Ishikawa (cell line): ENCODE measurements around the gene CLCF1.

ENCODE experiments used
- CEBPB ChIP-seq: IDR thresholded peaks from 2 replicates; pipeline ENCODE4 v1.6.1; 2012
- CREB1 ChIP-seq: IDR thresholded peaks from 2 replicates; pipeline ENCODE4 v1.6.1; 2012; ENCODE audit warnings: low read depth
- EGR1 ChIP-seq: IDR thresholded peaks from 2 replicates; pipeline ENCODE4 v1.6.1; 2012
- EP300 ChIP-seq: IDR thresholded peaks from 2 replicates; pipeline ENCODE4 v1.6.1; 2012; ENCODE audit warnings: borderline replicate concordance
- FOXM1 ChIP-seq: IDR thresholded peaks from 2 replicates; pipeline ENCODE4 v1.6.1; 2012; ENCODE audit warnings: low read depth, borderline replicate concordance
- NFIC ChIP-seq: IDR thresholded peaks from 2 replicates; pipeline ENCODE4 v1.6.1; 2012
- RAD21 ChIP-seq: IDR thresholded peaks from 2 replicates; pipeline ENCODE4 v1.6.1; 2012; ENCODE audit warnings: low read depth
- TAF1 ChIP-seq: IDR thresholded peaks from 2 replicates; pipeline ENCODE4 v1.6.1; 2012; ENCODE audit warnings: low read depth, mild to moderate bottlenecking
- TCF12 ChIP-seq: IDR thresholded peaks from 2 replicates; pipeline ENCODE4 v1.6.1; 2012; ENCODE audit warnings: low read depth
- TEAD4 ChIP-seq: IDR thresholded peaks from 2 replicates; pipeline ENCODE4 v1.6.1; 2012
- YY1 ChIP-seq: IDR thresholded peaks from 2 replicates; pipeline ENCODE4 v1.6.1; 2012; ENCODE audit warnings: low read depth
- ZBTB7A ChIP-seq: IDR thresholded peaks from 2 replicates; pipeline ENCODE4 v1.6.1; 2012; ENCODE audit warnings: low read depth
- TF ChIP-seq, protein P1 (sequence below): IDR thresholded peaks from 2 replicates; pipeline ENCODE4 v1.6.1; 2012
- TF ChIP-seq, protein P2 (sequence below): IDR thresholded peaks from 2 replicates; pipeline ENCODE4 v1.6.1; 2012
- TF ChIP-seq, protein P3 (sequence below): IDR thresholded peaks from 2 replicates; pipeline ENCODE4 v1.6.1; 2012; ENCODE audit warnings: low read depth, mild to moderate bottlenecking

Gene CLCF1

DNA sequence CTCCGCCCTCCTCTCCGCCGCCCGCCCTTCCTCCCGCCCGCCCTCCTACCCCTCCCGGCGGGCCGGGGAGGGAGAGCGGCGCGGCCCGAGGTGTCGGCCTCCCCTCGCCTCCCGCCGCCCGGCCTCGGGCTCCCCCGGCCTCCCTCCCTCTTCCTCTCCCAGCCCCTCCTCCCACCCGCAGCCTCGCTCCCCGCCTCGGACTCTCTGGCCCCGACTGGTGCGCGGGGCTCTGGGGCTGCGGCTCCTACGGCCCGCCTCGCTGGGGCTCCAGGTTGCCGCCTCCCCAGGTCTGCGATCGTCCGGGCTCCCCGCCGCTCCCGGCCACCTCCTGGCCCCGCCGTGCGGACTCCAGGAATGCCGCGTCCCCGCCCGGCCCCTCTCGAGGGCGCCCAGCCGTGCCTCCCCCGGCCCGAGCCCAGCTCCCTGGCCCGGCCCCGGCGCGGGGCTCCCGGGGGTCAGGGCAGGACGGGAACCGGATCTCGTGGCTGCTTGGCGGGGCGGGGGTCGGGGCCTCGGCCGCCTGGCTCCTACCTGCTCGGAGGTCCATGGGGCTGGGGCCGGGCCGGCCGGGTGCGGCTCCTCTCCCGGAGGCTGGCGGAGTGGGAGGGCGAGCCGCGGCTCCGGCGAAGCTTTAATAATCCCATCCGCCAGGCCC lies at the start of gene CLCF1:
Gene CLCF1 (minus strand): TSS at position 606 of the 655 bp plus-strand sequence. CDS start 59 bp downstream, at position 547.
- peak; percentile 15 for TF ChIP-seq TAF1
- TF ChIP-seq ZBTB7A, result peak; percentile 65
- no peak for TF ChIP-seq CREB1

DNA sequence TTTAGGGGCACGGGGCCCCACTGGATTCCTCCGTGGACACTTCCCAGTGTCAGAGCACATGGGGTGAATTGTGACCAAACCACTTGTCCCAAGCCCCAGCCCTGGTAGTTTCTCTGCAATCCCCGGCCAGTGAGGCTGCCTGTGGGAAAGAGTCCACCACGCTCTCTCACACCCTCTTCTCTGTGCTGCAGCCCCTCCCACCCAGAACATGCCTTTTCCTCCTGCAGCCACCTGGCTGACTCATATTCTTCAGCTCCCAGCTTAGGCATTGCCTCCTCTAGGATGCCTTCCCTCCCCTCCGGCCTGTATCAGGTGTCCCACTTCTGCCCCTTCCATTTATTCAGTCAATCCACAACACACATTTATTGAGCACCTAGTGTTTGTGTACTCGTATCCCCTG lies 49.5 kb upstream of the CLCF1 start:
- no peak for TF ChIP-seq RAD21
- no peak for TF ChIP-seq CEBPB
- no peak for TF ChIP-seq TEAD4
- no peak for TF ChIP-seq EGR1
- TF ChIP-seq TAF1, result no peak
- no peak for TF ChIP-seq EP300
- TF ChIP-seq NFIC, result no peak

DNA sequence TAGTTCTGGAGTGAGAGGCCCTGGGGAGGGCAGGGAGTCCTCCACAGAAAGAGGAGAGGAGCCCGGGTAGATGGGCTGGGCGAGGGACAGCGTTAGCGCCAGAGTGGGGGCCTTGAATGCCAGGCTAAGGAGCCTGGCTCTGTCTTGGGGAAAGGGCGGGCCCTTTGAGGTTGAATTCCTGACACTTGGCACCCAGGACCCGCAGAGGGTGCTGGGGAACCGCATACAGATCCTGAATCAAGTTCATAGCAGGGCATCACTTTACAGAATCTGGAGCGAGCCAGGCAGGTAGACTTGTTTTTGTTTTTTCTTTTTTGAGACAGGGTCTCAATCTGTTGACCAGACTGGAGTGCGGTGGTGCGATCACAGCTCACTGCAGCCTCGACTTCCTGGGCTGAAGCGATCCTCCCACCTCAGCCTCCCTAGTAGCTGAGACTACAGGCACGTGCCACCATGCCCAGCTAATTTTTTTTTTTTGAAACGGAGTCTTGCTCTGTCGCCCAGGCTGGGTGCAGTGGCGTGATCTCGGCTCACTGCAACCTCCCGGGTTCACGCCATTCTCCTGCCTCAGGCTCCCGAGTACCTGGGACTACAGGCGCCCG lies 48.1 kb upstream of the CLCF1 start:
- TF ChIP-seq NFIC (no peak), CREB1 (no peak), FOXM1 (no peak), EP300 (no peak), ZBTB7A (no peak), TCF12 (no peak), RAD21 (no peak), TAF1 (no peak), TEAD4 (no peak), CEBPB (no peak), YY1 (no peak), EGR1 (no peak)
- TF ChIP-seq, protein P1, sequence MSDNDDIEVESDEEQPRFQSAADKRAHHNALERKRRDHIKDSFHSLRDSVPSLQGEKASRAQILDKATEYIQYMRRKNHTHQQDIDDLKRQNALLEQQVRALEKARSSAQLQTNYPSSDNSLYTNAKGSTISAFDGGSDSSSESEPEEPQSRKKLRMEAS, result no peak
- TF ChIP-seq, protein P2, sequence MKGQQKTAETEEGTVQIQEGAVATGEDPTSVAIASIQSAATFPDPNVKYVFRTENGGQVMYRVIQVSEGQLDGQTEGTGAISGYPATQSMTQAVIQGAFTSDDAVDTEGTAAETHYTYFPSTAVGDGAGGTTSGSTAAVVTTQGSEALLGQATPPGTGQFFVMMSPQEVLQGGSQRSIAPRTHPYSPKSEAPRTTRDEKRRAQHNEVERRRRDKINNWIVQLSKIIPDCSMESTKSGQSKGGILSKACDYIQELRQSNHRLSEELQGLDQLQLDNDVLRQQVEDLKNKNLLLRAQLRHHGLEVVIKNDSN, result no peak
- TF ChIP-seq, protein P3, sequence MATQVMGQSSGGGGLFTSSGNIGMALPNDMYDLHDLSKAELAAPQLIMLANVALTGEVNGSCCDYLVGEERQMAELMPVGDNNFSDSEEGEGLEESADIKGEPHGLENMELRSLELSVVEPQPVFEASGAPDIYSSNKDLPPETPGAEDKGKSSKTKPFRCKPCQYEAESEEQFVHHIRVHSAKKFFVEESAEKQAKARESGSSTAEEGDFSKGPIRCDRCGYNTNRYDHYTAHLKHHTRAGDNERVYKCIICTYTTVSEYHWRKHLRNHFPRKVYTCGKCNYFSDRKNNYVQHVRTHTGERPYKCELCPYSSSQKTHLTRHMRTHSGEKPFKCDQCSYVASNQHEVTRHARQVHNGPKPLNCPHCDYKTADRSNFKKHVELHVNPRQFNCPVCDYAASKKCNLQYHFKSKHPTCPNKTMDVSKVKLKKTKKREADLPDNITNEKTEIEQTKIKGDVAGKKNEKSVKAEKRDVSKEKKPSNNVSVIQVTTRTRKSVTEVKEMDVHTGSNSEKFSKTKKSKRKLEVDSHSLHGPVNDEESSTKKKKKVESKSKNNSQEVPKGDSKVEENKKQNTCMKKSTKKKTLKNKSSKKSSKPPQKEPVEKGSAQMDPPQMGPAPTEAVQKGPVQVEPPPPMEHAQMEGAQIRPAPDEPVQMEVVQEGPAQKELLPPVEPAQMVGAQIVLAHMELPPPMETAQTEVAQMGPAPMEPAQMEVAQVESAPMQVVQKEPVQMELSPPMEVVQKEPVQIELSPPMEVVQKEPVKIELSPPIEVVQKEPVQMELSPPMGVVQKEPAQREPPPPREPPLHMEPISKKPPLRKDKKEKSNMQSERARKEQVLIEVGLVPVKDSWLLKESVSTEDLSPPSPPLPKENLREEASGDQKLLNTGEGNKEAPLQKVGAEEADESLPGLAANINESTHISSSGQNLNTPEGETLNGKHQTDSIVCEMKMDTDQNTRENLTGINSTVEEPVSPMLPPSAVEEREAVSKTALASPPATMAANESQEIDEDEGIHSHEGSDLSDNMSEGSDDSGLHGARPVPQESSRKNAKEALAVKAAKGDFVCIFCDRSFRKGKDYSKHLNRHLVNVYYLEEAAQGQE, result no peak

DNA sequence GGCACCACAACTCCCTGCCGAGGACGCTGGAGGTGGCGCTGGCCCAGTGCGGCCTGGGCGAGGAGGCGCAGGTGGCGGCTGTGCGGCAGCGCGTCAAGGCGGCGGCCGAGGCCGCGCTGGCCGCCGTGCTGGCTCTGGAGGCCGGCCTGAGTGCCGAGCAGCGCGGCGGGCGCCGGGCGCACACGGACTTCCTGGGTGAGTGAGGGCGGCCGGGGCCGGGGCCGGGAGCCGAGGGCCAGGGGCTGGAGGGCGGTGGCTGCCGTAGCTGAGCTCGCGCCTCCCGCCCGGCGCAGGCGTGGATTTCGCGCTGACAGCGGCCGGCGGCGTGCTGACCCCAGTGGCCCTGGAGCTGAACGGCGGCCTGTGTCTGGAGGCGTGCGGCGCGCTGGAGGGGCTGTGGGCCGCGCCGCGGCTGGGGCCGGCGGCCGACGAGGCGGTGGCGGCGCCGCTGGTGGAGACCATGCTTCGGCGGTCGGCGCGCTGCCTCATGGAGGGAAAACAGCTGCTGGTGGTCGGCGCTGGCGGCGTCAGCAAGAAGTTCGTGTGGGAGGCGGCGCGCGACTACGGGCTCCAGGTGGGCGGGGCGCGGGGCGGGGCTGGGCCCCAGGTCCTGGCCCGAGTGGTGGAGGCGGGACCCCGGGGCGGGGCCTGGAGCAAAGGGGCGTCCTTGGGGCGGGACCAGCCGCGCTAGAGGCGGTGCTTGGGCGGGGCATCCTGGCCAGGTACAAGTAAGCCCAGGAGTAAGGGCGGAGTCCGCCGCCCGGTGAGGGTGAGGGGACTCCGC lies 47.4 kb upstream of the CLCF1 start:
- TF ChIP-seq TEAD4, result no peak
- TF ChIP-seq YY1, result no peak
- TF ChIP-seq, protein P3, result no peak
- TF ChIP-seq, protein P1, result peak; percentile 63; the same call in 1 of the 2 replicates
- TF ChIP-seq, protein P2, result 0 out of 2 replicates have a peak, but pooled peaks have one; percentile 3
- TF ChIP-seq TAF1, result peak; percentile 47; the same call in 1 of the 2 replicates
- TF ChIP-seq CEBPB, result no peak

DNA sequence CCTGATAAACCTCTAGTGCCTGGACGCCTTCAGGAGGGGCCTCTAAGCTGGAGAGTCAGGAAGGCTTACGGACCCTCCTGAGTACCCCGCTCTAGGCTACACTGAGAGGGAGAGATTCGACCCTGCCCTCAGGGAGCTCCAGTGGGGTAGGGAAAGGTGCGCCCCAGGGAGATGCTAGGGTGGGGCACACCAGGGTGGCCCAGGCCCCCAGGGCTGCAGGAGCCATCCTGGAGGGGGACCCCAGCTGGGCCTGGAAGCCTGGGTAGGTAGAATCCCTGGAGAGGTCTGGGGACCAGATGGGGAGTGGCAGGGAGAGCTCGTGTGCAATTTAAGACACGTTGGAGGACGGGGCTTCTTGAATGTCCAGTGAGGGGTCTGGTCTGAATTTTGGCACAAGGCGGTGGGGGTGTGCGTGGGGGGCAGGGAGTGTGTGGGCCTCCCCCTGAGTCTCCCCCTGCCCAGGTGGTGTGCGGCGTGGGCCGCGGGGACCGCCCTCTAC lies 46.8 kb upstream of the CLCF1 start:
- TF ChIP-seq CREB1, result no peak
- no peak for TF ChIP-seq CEBPB
- no peak for TF ChIP-seq EP300
- no peak for TF ChIP-seq RAD21
- TF ChIP-seq, protein P3, result no peak
- TF ChIP-seq ZBTB7A, result no peak; the same call in 1 of the 2 replicates
- TF ChIP-seq EGR1, result no peak
- no peak for TF ChIP-seq FOXM1
